ENCODE measurements around the gene BEND2.

Gene BEND2

GRCh38 chrX:18228069-18228468 is 7.4 kb upstream of the BEND2 start:
- H4K20me1 ChIP-seq (ENCODE audit: control insufficient read depth, insufficient read depth, low read depth, low read length) = no peaks in the 10 kb centered on the region

DNA sequence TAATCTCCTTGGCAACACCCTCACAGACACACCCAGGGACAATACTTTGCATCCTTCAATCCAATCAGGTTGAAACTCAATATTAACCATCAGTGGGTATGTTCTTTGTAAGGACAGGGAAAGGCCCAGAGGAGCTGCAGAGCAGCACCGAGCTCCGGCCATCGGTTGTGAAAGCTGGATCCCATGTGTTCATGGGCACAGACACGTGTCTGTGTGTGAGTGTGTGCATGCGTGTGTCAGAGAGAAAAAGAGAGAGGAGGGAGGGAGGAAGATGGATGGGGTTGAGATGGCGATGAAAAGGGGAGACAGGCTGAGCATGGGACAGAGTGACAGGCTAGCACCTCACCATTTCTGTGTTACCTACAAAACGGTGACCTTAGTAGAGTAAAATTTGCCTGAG is 6.8 kb upstream of the BEND2 start:
- H3K79me2 ChIP-seq (ENCODE audit: control insufficient read depth, low read length) = no peaks in the 10 kb centered on the region
- no peaks in the 10 kb centered on the region for H3F3A ChIP-seq (ENCODE audit: control insufficient read depth, insufficient read depth)
- no peak overlapping the region for H3K4me3 ChIP-seq (ENCODE audit: low read length)
- no peaks in the 10 kb centered on the region for H3K27me3 ChIP-seq (ENCODE audit: control insufficient read depth, low read length)
- no peaks in the 10 kb centered on the region for H3K36me3 ChIP-seq (ENCODE audit: control insufficient read depth, low read length)
- no peaks in the 10 kb centered on the region for H3K9me2 ChIP-seq (replicated peaks; ENCODE audit: control insufficient read depth, low read length)
- H4K20me1 ChIP-seq (ENCODE audit: control insufficient read depth, insufficient read depth, low read depth, low read length) = no peaks in the 10 kb centered on the region
- TF ChIP-seq EZH2phosphoT487 (IDR thresholded peaks at IDR 0.05; ENCODE audit: borderline replicate concordance, low read length) (no peak), CTCF (IDR thresholded peaks at IDR 0.05; ENCODE audit: low read depth, low read length, poor library complexity, severe bottlenecking) (no peak)
- H3K9me3 ChIP-seq (ENCODE audit: control insufficient read depth, insufficient read depth, low read length) = no peaks in the 10 kb centered on the region
- H3K4me1 ChIP-seq (ENCODE audit: control insufficient read depth, low read length) = no peaks in the 10 kb centered on the region
- H3K27ac ChIP-seq (ENCODE audit: low read depth, low read length) = no peak overlapping the region
- H3K4me2 ChIP-seq (ENCODE audit: low read length) = no peak overlapping the region

More at GRCh38 chrX:18228069-18228468, 7.4 kb upstream of the BEND2 start:
- H3K79me2 ChIP-seq (ENCODE audit: control insufficient read depth, low read length) = no peaks in the 10 kb centered on the region
- H3K27ac ChIP-seq (ENCODE audit: low read depth, low read length) = no peak overlapping the region
- H3K4me1 ChIP-seq (ENCODE audit: control insufficient read depth, low read length) = no peaks in the 10 kb centered on the region
- H3K9me2 ChIP-seq (replicated peaks; ENCODE audit: control insufficient read depth, low read length) = no peaks in the 10 kb centered on the region
- TF ChIP-seq CTCF (IDR thresholded peaks at IDR 0.05; ENCODE audit: low read depth, low read length, poor library complexity, severe bottlenecking) = no peak
- H3K4me3 ChIP-seq (ENCODE audit: low read length) = no peak overlapping the region
- H3K9me3 ChIP-seq (ENCODE audit: control insufficient read depth, insufficient read depth, low read length) = no peaks in the 10 kb centered on the region
- H3K27me3 ChIP-seq (ENCODE audit: control insufficient read depth, low read length) = no peaks in the 10 kb centered on the region
- no peaks in the 10 kb centered on the region for H3K36me3 ChIP-seq (ENCODE audit: control insufficient read depth, low read length)
- H3K4me2 ChIP-seq (ENCODE audit: low read length) = no peak overlapping the region
- H3F3A ChIP-seq (ENCODE audit: control insufficient read depth, insufficient read depth) = no peaks in the 10 kb centered on the region

DNA sequence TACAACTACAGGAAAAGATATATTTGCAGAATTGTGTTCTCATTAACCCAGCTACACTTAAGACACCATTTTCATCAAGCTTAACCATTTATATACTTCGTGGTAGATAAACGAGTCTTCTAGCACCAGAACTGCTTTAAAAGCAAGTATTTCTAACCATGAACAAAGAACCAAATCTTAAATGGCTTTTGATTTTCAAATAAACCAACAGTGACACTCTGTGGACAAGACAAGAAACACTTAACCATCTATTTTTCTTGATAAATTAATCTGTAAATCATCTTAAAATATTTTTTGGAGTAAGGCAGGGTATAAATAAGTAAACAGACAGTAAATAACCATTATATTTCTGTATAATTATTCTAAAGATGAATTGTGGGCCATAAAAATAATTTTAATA is 10.2 kb downstream of the BEND2 start:
- Histone ChIP-seq H3K27ac (ENCODE audit: low read depth, low read length) (no peak overlapping the region), H3K4me2 (ENCODE audit: low read length) (no peak overlapping the region), H4K20me1 (ENCODE audit: control insufficient read depth, insufficient read depth, low read depth, low read length) (no peaks in the 10 kb centered on the region), H3K27me3 (ENCODE audit: control insufficient read depth, low read length) (no peaks in the 10 kb centered on the region), H3K9me3 (ENCODE audit: control insufficient read depth, insufficient read depth, low read length) (no peaks in the 10 kb centered on the region), H3K4me3 (ENCODE audit: low read length) (no peak overlapping the region), H3F3A (ENCODE audit: control insufficient read depth, insufficient read depth) (no peaks in the 10 kb centered on the region), H3K79me2 (ENCODE audit: control insufficient read depth, low read length) (no peaks in the 10 kb centered on the region), H3K4me1 (ENCODE audit: control insufficient read depth, low read length) (no peaks in the 10 kb centered on the region), H3K36me3 (ENCODE audit: control insufficient read depth, low read length) (no peaks in the 10 kb centered on the region), H3K9me2 (replicated peaks; ENCODE audit: control insufficient read depth, low read length) (no peaks in the 10 kb centered on the region)
- no peak for TF ChIP-seq EZH2phosphoT487 (IDR thresholded peaks at IDR 0.05; ENCODE audit: borderline replicate concordance, low read length)
- TF ChIP-seq CTCF (IDR thresholded peaks at IDR 0.05; ENCODE audit: low read depth, low read length, poor library complexity, severe bottlenecking) = no peak

GRCh38 chrX:18206657-18207056 is 14.0 kb downstream of the BEND2 start:
- H3K4me3 ChIP-seq (ENCODE audit: low read length) = no peak overlapping the region
- H3K4me1 ChIP-seq (ENCODE audit: control insufficient read depth, low read length) = no peaks in the 10 kb centered on the region
- no peaks in the 10 kb centered on the region for H3K27me3 ChIP-seq (ENCODE audit: control insufficient read depth, low read length)
- H4K20me1 ChIP-seq (ENCODE audit: control insufficient read depth, insufficient read depth, low read depth, low read length) = no peaks in the 10 kb centered on the region
- H3K9me2 ChIP-seq (replicated peaks; ENCODE audit: control insufficient read depth, low read length) = no peaks in the 10 kb centered on the region
- H3F3A ChIP-seq (ENCODE audit: control insufficient read depth, insufficient read depth) = no peaks in the 10 kb centered on the region
- no peak overlapping the region for H3K4me2 ChIP-seq (ENCODE audit: low read length)
- TF ChIP-seq EZH2phosphoT487 (IDR thresholded peaks at IDR 0.05; ENCODE audit: borderline replicate concordance, low read length) (no peak), CTCF (IDR thresholded peaks at IDR 0.05; ENCODE audit: low read depth, low read length, poor library complexity, severe bottlenecking) (no peak)
- no peak overlapping the region for H3K27ac ChIP-seq (ENCODE audit: low read depth, low read length)
- no peaks in the 10 kb centered on the region for H3K36me3 ChIP-seq (ENCODE audit: control insufficient read depth, low read length)
- no peaks in the 10 kb centered on the region for H3K79me2 ChIP-seq (ENCODE audit: control insufficient read depth, low read length)
- H3K9me3 ChIP-seq (ENCODE audit: control insufficient read depth, insufficient read depth, low read length) = no peaks in the 10 kb centered on the region

All from DOHH2 (cell line).